AG20443 (cell line): ENCODE data around the gene LRRC8B.

Experiments used
- DNase-seq: peaks from one replicate; pipeline ENCODE4 v3.0.0; 2012; ENCODE audit warnings: low spot score, mixed read lengths

Gene LRRC8B

GRCh38 chr1:89633800-89634625 is 109.4 kb downstream of the LRRC8B start:
- peak; percentile 43 for DNase-seq

GRCh38 chr1:89635825-89636815 is 111.5 kb downstream of the LRRC8B start:
- no peak for DNase-seq

- no peak for DNase-seq
Measured at GRCh38 chr1:89637496-89637895, 112.9 kb downstream of the LRRC8B start.

GRCh38 chr1:89640440-89640839 is 115.8 kb downstream of the LRRC8B start:
- no peak for DNase-seq

GRCh38 chr1:89641781-89642180 is 117.2 kb downstream of the LRRC8B start:
- no peak for DNase-seq

- DNase-seq: no peak
Measured at GRCh38 chr1:89643577-89643976, 118.9 kb downstream of the LRRC8B start.

GRCh38 chr1:89644119-89644814 is 119.6 kb downstream of the LRRC8B start:
- DNase-seq: no peak

GRCh38 chr1:89646259-89646658 is 121.6 kb downstream of the LRRC8B start:
- no peak for DNase-seq
